ENCODE results near the gene PPFIBP1.

DNA sequence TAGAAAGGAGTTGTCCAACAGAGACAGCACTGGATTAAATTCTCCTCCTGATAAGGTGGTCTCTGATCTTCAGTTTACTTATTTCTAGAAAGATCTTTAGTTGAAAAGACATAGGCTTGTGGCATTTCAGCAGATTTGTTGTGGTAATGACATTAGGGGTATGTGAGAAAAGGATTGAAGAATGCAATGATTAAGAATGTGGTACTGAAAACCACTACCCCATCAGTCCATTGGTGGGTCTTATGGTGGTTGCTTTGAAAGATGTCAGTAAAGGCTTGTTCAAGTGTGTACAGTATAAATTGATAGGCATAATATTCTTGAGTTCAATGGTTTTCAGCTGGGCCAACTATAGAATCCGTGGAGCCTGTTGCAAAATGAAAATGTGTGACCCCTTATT lies 10.8 kb downstream of the PPFIBP1 start:
- TF ChIP-seq, protein P1, sequence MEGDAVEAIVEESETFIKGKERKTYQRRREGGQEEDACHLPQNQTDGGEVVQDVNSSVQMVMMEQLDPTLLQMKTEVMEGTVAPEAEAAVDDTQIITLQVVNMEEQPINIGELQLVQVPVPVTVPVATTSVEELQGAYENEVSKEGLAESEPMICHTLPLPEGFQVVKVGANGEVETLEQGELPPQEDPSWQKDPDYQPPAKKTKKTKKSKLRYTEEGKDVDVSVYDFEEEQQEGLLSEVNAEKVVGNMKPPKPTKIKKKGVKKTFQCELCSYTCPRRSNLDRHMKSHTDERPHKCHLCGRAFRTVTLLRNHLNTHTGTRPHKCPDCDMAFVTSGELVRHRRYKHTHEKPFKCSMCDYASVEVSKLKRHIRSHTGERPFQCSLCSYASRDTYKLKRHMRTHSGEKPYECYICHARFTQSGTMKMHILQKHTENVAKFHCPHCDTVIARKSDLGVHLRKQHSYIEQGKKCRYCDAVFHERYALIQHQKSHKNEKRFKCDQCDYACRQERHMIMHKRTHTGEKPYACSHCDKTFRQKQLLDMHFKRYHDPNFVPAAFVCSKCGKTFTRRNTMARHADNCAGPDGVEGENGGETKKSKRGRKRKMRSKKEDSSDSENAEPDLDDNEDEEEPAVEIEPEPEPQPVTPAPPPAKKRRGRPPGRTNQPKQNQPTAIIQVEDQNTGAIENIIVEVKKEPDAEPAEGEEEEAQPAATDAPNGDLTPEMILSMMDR (IDR thresholded peaks at IDR 0.05): no peak
- TF ChIP-seq ZFX (IDR thresholded peaks at IDR 0.05; ENCODE audit: borderline replicate concordance): no peak

Measured in 22Rv1 (cell line).